IPS-11a (cell line): ENCODE results near the gene MEI1.
"Not testable (repeated sequence)": the region's sequence is repeated elsewhere in the genome, so short reads cannot be mapped to it uniquely, and the experiment has no call there.

Experiments
- H3K4me3 ChIP-seq: one replicate; pipeline ENCODE4 v1.5.1; 2013; ENCODE audit warnings: low read depth, low read length, control low read depth

The MEI1 gene

DNA sequence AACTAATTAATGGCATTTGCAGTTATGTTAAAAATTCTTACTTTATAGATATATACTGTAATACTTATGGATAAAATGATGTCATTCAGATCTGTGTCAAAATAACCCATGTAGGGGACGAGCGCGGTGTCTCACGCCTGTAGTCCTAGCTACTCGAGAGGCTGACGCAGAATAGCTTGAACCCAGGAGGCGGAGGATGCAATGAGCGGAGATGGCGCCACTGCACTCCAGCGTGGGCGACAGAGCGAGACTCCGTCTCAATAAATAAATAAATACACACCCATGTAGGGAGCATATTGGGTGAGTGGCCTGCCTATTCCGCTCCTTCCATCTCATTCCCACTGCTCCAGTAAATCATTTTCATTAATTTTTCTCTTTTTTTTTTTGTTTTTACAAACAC lies 17.7 kb upstream of the MEI1 start:
- H3K4me3 ChIP-seq: peak overlapping the region; percentile 70

GRCh38 chr22:41682033-41682807 lies 17.1 kb upstream of the MEI1 start:
- H3K4me3 ChIP-seq: peak overlapping the region; percentile 70

- H3K4me3 ChIP-seq: peak overlapping the region; percentile 70
These were observed 16.3 kb upstream of the MEI1 start for GRCh38 chr22:41683052-41683451.

GRCh38 chr22:41683616-41684015 lies 15.7 kb upstream of the MEI1 start:
- H3K4me3 ChIP-seq: no peak overlapping the region

DNA sequence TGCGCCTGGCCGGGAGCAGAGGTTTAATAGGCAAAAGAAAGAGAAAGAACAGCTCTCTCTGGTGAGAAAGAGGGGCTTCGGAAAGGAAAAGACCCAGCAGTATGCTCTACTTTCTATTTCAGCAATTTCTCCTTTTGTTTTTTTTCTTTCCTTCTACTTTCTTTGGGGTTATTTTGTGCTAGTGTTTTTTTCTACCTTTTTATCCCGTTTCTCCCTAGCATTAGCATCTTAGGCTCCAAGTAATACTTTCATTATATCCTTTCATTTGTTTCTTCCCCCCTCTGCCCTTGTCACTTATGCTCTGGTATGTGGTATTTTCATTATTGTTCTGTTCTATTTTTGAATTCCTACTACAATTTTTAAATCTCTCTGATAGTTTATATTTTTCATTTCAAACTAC lies 15.1 kb upstream of the MEI1 start:
- no peak overlapping the region for H3K4me3 ChIP-seq

- not testable (repeated sequence) for H3K4me3 ChIP-seq
These were observed 12.4 kb upstream of the MEI1 start for GRCh38 chr22:41686890-41687289.

- peak overlapping the region; percentile 88 for H3K4me3 ChIP-seq
These were observed 11.4 kb upstream of the MEI1 start for GRCh38 chr22:41687901-41688364.

DNA sequence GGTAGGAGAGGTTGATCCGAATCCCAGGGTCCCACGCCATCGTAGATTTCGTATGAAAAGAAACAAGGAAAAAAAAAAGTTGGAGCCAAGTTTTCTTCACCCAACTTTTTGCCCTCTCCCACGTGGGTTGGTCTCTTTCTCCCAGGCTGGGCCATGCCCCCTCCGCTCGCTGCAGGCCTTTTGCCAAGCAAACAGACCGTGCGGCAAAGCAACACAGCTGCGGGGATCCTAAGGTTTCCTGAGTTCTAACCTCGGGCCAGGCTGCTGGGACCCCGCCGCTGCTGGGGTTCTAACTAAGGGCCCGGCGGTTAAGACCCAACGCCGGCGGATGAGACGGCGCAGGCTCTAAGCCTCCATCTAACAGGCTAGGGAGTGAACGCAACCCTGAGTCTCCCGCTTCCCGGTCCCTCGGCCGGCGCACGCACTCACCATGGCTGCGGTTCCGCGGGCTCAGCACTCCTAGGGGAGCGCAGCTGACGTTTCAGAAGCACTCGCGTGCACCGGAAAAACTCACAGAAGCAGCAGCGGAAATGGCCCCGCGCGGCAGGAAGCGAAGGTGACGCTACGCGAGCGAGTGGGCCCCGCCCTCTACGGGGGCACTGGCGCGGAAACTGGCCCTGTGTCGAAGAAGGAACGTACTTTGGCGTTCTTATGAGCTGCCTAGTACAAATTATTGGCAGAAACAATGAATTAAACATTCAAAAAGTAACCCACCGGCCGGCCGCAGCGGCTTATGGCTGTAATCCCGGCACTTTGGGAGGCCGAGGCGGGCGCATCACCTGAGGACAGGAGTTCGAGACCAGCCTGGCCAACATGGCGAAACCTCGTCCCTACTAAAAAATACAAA lies 10.7 kb upstream of the MEI1 start, which contains the start of gene SNU13:
Gene SNU13 (minus strand): TSS at position 503 of the 847 bp plus-strand sequence. CDS start 71 bp downstream, at position 432.
- peak within 1 kb of the TSS; percentile 88 for H3K4me3 ChIP-seq

- H3K4me3 ChIP-seq: no peak overlapping the region
These were observed 8.8 kb upstream of the MEI1 start for GRCh38 chr22:41690476-41690875.

GRCh38 chr22:41695211-41695610 lies 4.1 kb upstream of the MEI1 start:
- no peak overlapping the region for H3K4me3 ChIP-seq

- no peak overlapping the region for H3K4me3 ChIP-seq
These were observed 2.6 kb upstream of the MEI1 start for GRCh38 chr22:41696703-41697102.

DNA sequence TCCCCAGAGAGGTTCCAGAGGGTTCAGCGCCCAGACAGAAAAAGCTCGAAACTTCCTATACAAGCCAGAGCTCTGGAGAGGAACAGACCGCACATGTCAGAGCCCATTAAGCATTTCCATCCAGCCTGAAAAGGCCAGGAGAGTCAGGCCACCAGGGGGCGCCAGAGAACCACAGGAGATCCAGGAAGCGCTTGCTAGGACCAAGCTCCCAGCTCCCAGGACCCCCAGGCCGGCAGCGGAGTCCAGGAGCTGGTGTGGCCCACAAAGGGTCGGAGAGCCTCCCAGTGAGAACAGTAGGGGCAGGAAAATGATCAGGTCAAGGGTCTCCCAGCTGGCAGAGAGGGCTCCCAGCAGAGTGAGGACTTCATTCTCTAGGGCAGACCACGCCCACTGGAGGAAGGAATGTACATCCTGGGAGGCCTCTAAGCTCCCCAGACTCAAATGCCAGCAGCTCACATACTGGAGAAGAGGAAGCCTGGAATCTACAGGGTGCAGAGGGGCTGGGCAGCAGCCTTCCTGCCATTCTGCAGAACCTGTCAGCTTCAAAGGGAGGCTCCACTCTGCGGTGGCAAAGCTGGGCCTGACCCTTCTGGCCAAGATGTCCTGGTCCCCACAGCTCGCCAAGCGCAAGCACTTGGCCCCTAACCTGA lies 2.1 kb upstream of the MEI1 start:
- H3K4me3 ChIP-seq: no peak overlapping the region

GRCh38 chr22:41700108-41700364 lies 733 bp downstream of the MEI1 start:
- no peak overlapping the region for H3K4me3 ChIP-seq

DNA sequence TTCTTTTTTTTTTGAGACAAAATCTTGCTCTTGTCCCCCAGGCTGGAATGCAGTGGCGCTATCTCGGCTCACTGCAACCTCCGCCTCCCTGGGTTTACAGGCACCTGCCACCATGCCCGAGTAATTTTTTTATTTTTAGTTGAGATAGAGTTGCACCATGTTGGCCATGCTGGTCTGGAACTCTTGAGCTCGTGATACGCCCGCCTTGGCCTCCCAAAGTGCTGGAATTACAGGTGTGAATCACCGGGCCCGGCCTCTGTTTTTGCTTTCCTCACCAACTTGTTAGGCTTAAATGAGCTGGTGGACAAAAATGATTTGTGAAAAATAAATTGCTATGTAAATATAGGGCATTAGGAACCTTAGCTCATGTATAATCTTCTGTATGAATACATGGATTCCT lies 3.5 kb downstream of the MEI1 start:
- H3K4me3 ChIP-seq: no peak overlapping the region

DNA sequence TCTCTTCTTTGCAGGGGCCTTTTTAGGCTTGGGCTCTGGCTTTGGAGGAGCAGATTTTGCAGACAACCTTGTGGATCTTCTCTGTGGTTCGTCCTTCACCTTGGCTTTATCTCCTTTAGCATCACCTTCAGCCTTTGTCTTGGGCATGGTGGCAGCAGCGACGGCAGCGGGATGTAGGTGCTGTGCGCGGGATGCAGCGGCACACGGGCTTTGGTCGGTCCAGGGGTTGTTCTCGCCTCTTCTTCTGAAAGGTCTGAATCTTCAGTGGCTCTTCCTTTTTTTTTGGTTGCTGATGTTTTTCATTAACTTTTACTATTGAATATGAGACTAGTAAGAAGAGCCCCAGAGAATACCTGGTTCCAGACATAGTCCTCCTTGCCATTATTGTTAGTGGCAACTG lies 10.0 kb downstream of the MEI1 start:
- H3K4me3 ChIP-seq: no peak overlapping the region

- H3K4me3 ChIP-seq: no peak overlapping the region
These were observed 13.7 kb downstream of the MEI1 start for GRCh38 chr22:41713004-41713403.

DNA sequence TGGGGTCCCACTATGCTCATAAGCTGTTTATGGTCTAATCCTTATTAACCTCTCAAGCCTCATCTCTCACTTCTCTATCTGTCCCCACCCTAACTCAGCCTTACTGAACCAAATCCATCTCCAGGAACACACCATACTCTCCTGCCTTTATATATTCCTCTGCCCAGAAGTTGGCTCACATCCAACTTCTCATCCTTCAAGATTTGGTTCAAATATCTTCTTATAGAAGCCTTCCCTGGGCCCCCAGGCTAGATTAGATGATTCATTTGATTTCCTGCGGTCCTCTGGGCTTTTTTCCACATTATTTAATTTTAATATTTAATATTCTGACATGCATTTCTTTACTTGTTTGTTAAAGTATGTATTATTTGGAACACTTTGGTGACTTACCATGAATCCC lies 23.2 kb downstream of the MEI1 start:
- no peak overlapping the region for H3K4me3 ChIP-seq

DNA sequence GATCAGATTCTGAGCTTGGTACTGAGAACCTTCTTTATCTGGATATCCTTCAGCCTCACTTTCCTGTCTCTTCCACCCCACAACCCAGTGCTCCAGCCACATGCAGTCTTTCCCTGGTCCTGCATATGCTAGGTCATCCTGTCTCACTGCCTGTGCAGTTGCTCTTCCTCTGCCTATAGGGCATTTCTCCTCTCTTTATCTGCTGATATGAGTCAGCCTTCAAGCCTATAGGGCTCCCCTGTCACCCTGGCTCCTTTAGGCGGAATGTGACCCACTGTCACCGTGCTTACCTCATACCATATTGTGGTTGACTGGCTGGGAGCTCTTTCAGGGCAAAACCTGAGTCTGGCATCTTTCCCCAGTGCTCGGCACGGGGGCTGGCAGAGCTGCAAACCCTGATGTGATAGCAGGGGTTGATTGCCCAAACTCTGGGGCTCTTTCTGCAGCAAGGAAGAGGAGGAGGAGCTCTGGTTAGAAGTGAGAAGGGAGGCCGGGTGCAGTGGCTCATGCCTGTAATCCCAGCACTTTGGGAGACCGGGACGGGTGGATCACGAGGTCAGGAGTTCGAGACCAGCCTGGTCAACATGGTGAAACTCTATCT lies 26.3 kb downstream of the MEI1 start:
- no peak overlapping the region for H3K4me3 ChIP-seq

GRCh38 chr22:41731609-41732008 lies 32.3 kb downstream of the MEI1 start:
- no peak overlapping the region for H3K4me3 ChIP-seq

- no peak overlapping the region for H3K4me3 ChIP-seq
These were observed 32.9 kb downstream of the MEI1 start for GRCh38 chr22:41732096-41732772.

DNA sequence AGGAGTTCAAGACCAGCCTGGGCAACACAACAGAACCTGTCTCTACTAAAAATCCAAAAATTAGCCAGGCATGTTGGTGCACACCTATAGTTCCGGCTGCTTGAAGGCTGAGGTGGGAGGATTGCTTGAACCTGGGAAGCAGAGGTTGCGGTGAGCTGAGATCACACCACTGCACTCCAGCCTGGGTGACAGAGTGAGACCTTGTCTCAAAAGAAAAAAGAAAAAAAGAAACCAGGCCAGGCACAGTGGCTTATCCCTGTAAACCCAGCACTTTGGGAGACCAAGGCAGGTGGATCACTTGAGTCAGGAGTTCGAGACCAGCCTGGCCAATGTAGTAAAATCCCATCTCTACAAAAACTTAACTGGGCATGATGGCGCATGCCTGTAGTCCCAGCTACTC lies 33.9 kb downstream of the MEI1 start:
- H3K4me3 ChIP-seq: not testable (repeated sequence)
